Measurements from ENCODE around the gene HIPK2.

The HIPK2 gene

GRCh38 chr7:139635526-139636302 lies 142.1 kb downstream of the HIPK2 start:
- DNase-seq (ENCODE audit: insufficient read length) (no peak), FAIRE-seq (no peak)

GRCh38 chr7:139634087-139634486 lies 143.7 kb downstream of the HIPK2 start:
- TF ChIP-seq POLR2A (IDR thresholded peaks at IDR 0.05; ENCODE audit: low read depth, low read length) (no peak), POLR2AphosphoS5 (IDR thresholded peaks at IDR 0.05; ENCODE audit: low read depth, low read length) (no peak), TAF1 (IDR thresholded peaks at IDR 0.05; ENCODE audit: borderline replicate concordance, low read depth, low read length) (no peak)
- DNase-seq (ENCODE audit: insufficient read length) (no peak), FAIRE-seq (no peak)

More at GRCh38 chr7:139635526-139636302, 142.1 kb downstream of the HIPK2 start:
- TF ChIP-seq POLR2AphosphoS5 (IDR thresholded peaks at IDR 0.05; ENCODE audit: low read depth, low read length), result no peak
- TF ChIP-seq POLR2A (IDR thresholded peaks at IDR 0.05; ENCODE audit: low read depth, low read length), result no peak
- no peak for TF ChIP-seq TAF1 (IDR thresholded peaks at IDR 0.05; ENCODE audit: borderline replicate concordance, low read depth, low read length)

DNA sequence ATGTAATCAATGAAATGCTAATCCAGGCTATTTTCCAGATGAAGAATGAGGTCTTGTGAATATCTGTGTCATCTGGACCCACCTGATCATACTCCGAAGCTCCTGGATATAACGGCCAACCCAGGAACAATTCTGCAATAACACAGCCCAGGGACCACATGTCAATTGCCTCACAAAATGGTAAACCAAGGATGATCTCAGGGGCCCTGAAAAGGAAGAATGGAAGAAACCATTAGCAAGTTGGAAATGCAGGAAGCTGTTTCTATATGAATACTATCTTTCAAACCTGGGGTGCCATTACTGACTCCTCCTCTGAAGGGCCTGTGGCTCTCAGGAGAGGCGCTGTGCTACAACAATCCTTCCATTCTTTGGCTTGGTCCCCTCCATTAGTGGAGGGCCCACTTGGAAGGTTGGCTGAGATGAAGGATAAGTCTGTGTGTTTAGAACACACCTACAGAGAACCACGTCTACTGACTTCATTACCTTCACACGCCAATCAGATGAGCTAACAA lies 146.2 kb downstream of the HIPK2 start:
- no peak for FAIRE-seq
- TF ChIP-seq POLR2A (IDR thresholded peaks at IDR 0.05; ENCODE audit: low read depth, low read length) (no peak), POLR2AphosphoS5 (IDR thresholded peaks at IDR 0.05; ENCODE audit: low read depth, low read length) (no peak), TAF1 (IDR thresholded peaks at IDR 0.05; ENCODE audit: borderline replicate concordance, low read depth, low read length) (no peak)
- no peak for DNase-seq (ENCODE audit: insufficient read length)

DNA sequence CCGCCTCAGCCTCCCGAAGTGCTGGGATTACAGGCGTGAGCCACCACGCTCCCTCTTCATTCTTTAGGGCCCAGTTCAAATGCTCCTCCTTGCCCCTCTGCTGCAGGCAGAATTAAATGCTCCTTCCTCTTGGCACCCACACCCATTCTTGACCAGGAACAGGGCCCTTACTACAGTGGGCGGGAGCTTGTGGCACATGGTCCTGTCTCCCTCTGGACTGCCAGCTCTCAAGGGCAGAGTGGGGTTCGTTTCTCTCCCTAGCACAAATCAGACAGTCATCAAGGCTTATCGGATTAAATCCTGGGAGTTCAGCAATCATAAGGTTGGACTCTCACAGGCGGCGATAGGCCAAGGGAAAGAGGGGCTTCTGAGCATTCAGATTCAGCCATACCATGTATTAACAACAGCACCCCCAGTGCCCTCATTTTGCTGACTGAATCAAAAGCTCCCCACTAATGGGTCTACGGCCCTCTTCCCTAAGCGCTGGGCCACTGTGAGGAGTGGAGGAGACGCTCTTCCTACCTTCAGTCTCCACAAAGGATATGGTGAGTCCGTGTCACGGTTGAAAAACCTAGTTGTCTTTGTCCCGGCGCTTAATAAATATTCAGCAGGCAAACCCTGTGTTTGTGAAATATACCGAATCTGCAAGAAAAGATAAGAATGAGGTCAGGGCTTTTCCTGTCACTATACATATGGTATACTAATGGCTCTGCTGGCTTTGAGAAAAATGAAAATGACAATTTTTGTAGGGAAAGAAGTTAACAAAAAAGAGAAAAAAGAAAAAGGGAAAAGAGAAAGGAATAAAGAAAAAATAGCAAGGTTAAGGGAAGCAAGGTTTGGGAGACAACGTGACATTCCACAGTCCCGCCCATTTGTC lies 146.9 kb downstream of the HIPK2 start:
- DNase-seq (ENCODE audit: insufficient read length) (no peak), FAIRE-seq (no peak)
- TF ChIP-seq TAF1 (IDR thresholded peaks at IDR 0.05; ENCODE audit: borderline replicate concordance, low read depth, low read length) (no peak), POLR2AphosphoS5 (IDR thresholded peaks at IDR 0.05; ENCODE audit: low read depth, low read length) (no peak), POLR2A (IDR thresholded peaks at IDR 0.05; ENCODE audit: low read depth, low read length) (no peak)

- DNase-seq (ENCODE audit: insufficient read length) (no peak), FAIRE-seq (no peak)
- TF ChIP-seq TAF1 (IDR thresholded peaks at IDR 0.05; ENCODE audit: borderline replicate concordance, low read depth, low read length), result no peak
Observed at GRCh38 chr7:139629392-139630082, 148.3 kb downstream of the HIPK2 start.

GRCh38 chr7:139627831-139628230 lies 150.0 kb downstream of the HIPK2 start:
- DNase-seq (ENCODE audit: insufficient read length) (no peak), FAIRE-seq (no peak)
- TF ChIP-seq POLR2AphosphoS5 (IDR thresholded peaks at IDR 0.05; ENCODE audit: low read depth, low read length) (no peak), POLR2A (IDR thresholded peaks at IDR 0.05; ENCODE audit: low read depth, low read length) (no peak), TAF1 (IDR thresholded peaks at IDR 0.05; ENCODE audit: borderline replicate concordance, low read depth, low read length) (no peak)

DNA sequence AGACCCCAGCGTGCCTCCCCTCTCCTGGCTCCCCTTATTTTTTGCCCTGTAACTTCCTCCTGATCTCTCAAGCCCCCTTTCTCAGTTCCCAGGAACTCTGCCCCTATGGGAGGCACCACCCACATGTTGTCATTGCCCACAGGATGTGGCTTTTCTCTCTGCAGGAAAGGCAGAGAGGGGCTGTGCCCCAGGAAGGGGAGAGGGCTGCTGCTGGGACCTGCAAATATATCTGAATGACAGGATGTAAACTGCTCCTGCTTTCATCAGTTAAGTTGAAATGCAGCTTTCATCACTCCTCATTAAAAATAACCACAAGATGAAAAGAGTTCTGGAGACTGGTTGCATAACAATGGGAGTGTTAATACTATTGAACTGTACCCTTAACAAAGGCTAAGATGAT lies 151.0 kb downstream of the HIPK2 start:
- TF ChIP-seq TAF1 (IDR thresholded peaks at IDR 0.05; ENCODE audit: borderline replicate concordance, low read depth, low read length), result no peak
- no peak for TF ChIP-seq POLR2A (IDR thresholded peaks at IDR 0.05; ENCODE audit: low read depth, low read length)
- TF ChIP-seq POLR2AphosphoS5 (IDR thresholded peaks at IDR 0.05; ENCODE audit: low read depth, low read length), result no peak
- FAIRE-seq (no peak), DNase-seq (ENCODE audit: insufficient read length) (no peak)

DNA sequence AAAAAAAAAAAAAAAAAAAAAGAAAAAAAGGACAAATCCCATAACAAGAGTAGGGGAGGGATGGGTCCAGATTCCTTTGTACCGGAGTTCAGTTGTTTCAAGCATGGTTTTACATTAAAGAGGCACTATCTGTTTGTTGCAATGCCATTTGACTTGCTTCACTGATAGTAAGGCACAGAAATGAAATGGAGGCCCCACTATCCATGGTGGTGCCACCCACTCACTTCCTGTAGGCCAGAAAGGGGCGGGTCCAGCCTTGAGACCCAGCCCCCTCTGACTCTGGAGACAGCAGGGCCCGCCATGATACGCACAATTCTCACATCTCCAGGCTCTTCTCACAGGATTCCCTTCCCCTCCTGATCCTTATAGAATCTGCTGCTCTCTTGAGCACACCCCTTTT lies 154.3 kb downstream of the HIPK2 start:
- TF ChIP-seq TAF1 (IDR thresholded peaks at IDR 0.05; ENCODE audit: borderline replicate concordance, low read depth, low read length), result no peak
- no peak for TF ChIP-seq POLR2A (IDR thresholded peaks at IDR 0.05; ENCODE audit: low read depth, low read length)
- no peak for TF ChIP-seq POLR2AphosphoS5 (IDR thresholded peaks at IDR 0.05; ENCODE audit: low read depth, low read length)
- DNase-seq (ENCODE audit: insufficient read length), result no peak
- no peak for FAIRE-seq

- FAIRE-seq (no peak), DNase-seq (ENCODE audit: insufficient read length) (peak; percentile 33)
- 0 out of 2 replicates have a peak, but pooled peaks have one; percentile 36 for TF ChIP-seq POLR2A (IDR thresholded peaks at IDR 0.05; ENCODE audit: low read depth, low read length)
- no peak for TF ChIP-seq TAF1 (IDR thresholded peaks at IDR 0.05; ENCODE audit: borderline replicate concordance, low read depth, low read length)
- no peak for TF ChIP-seq POLR2AphosphoS5 (IDR thresholded peaks at IDR 0.05; ENCODE audit: low read depth, low read length)
Observed at GRCh38 chr7:139620676-139621344, 157.0 kb downstream of the HIPK2 start.

- TF ChIP-seq POLR2A (IDR thresholded peaks at IDR 0.05; ENCODE audit: low read depth, low read length) (no peak), TAF1 (IDR thresholded peaks at IDR 0.05; ENCODE audit: borderline replicate concordance, low read depth, low read length) (no peak), POLR2AphosphoS5 (IDR thresholded peaks at IDR 0.05; ENCODE audit: low read depth, low read length) (no peak)
- no peak for DNase-seq (ENCODE audit: insufficient read length)
- no peak for FAIRE-seq
Observed at GRCh38 chr7:139619367-139619657, 158.5 kb downstream of the HIPK2 start.
